Embryonic facial prominence (tissue), 1 donor: ENCODE data around the gene LINC00237.

Experiments
- DNase-seq: peaks from one replicate; pipeline ENCODE4 v3.0.0-alpha.2; 2016; ENCODE audit errors: extremely low spot score

Gene LINC00237

GRCh38 chr20:21106171-21107017 is at the start of gene LINC00237:
Gene LINC00237, minus strand, starts transcription at chr20:21106358.
- DNase-seq = no peak

GRCh38 chr20:21155268-21155667 is 49.1 kb upstream of the LINC00237 start:
- no peak for DNase-seq

GRCh38 chr20:21154692-21155091 is 48.5 kb upstream of the LINC00237 start:
- DNase-seq = no peak

- DNase-seq = no peak
Observed at GRCh38 chr20:21151791-21152190, 45.6 kb upstream of the LINC00237 start.

- DNase-seq = no peak
Observed at GRCh38 chr20:21149344-21149743, 43.2 kb upstream of the LINC00237 start.

- DNase-seq = no peak
Observed at GRCh38 chr20:21147593-21147992, 41.4 kb upstream of the LINC00237 start.

GRCh38 chr20:21146215-21146614 is 40.1 kb upstream of the LINC00237 start:
- no peak for DNase-seq

- DNase-seq = no peak
Observed at GRCh38 chr20:21145424-21145823, 39.3 kb upstream of the LINC00237 start.

GRCh38 chr20:21143194-21143890 is 37.2 kb upstream of the LINC00237 start:
- no peak for DNase-seq

- no peak for DNase-seq
Observed at GRCh38 chr20:21141825-21142224, 35.7 kb upstream of the LINC00237 start.

- no peak for DNase-seq
Observed at GRCh38 chr20:21139881-21140566, 33.9 kb upstream of the LINC00237 start.

- DNase-seq = no peak
Observed at GRCh38 chr20:21137078-21137477, 30.9 kb upstream of the LINC00237 start.

GRCh38 chr20:21136015-21136732 is 30.0 kb upstream of the LINC00237 start:
- DNase-seq = no peak

- DNase-seq = no peak
Observed at GRCh38 chr20:21134883-21135493, 28.8 kb upstream of the LINC00237 start.

GRCh38 chr20:21133917-21134622 is 27.9 kb upstream of the LINC00237 start:
- DNase-seq = no peak

- no peak for DNase-seq
Observed at GRCh38 chr20:21133404-21133803, 27.2 kb upstream of the LINC00237 start.

GRCh38 chr20:21129861-21130260 is 23.7 kb upstream of the LINC00237 start:
- no peak for DNase-seq

GRCh38 chr20:21127201-21127981 is 21.2 kb upstream of the LINC00237 start:
- no peak for DNase-seq

GRCh38 chr20:21126581-21126870 is 20.4 kb upstream of the LINC00237 start:
- DNase-seq = no peak
